T1000 (cell line): Measurements from ENCODE around the gene METTL15.
"Not testable (repeated sequence)": the region's sequence is repeated elsewhere in the genome, so short reads cannot be mapped to it uniquely, and the experiment has no call there.

Experiments
- DNase-seq: peaks from one replicate; lab custom pipeline; 2025; ENCODE audit warnings: mixed read lengths; lab: John Stamatoyannopoulos, UW

Gene METTL15

DNA sequence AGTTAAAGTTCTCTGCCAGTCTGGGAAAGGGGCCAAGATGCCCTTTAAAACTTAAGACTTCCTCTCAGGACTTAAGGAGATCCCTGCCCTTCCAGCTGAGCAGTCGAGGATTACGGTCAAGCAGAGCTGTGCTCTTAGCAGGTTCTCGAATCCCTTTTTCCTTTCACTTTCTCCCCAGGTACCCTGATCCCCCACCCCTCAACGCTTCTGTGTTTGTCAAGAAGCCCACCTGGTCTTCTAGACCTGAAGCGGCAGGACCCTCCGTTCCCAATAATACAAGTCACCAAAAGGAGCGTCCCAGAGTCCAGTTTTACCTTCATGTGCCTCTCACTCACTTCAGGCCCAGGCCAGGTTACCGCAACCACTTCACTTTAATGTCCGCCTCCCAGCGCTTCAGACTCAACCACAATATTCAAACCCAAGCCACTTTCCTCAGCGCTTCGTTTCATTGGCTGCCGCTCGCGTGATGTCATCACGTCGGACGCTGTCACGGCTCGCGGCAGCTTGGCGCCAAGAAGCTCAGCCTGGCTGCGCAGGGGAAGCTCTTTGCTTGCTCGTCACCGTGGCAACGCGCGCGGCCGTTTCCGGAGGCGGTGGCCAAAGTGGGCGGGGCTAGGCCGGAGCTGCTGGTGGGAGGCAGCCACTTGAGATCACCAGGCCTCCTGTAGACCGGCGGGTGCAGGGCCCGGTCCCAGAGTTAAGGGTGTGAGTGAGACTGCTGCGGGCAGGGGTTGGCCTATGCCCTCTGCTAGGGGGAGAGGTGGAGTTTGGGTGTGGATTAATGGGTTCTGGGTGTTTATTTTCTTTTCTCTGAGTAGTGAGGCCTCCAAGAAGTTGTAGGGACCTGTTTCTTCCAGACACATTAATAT is at the start of gene METTL15, which contains the start of gene KIF18A:
TSS of gene METTL15 (plus strand) at position 639 of the 869 bp plus-strand sequence. CDS start 4,947 bp downstream, outside the sequence.
TSS of gene KIF18A (minus strand) at position 407 of the 869 bp plus-strand sequence. CDS start 10,209 bp downstream, outside the sequence.
- DNase-seq = peak; percentile 98

- no peak for DNase-seq
Observed at GRCh38 chr11:28071305-28071704, 36.9 kb upstream of the METTL15 start.

DNA sequence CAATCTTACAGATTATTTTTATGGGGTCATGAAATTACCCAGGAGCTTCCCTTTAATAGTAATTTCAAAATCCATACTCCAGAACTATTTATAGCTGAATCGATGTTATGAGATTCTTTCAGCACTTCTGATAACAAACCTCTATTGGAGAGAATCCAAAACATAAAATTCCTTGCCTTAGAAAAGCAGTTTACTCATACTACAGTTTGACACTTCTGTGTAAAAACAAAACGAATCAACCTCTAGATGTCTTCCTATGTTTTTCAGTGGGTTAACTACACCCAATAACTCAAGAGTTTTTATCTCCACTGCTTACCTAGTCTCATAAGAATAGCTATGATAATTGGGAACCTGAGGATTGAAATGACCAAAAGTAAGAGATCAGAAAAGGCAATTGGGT is 35.9 kb upstream of the METTL15 start:
- DNase-seq = no peak

- DNase-seq = no peak
Observed at GRCh38 chr11:28077521-28077920, 30.7 kb upstream of the METTL15 start.

- DNase-seq = no peak
Observed at GRCh38 chr11:28083118-28083517, 25.1 kb upstream of the METTL15 start.

GRCh38 chr11:28086569-28086968 is 21.6 kb upstream of the METTL15 start:
- no peak for DNase-seq

- not testable (repeated sequence) for DNase-seq
Observed at GRCh38 chr11:28087192-28087591, 21.0 kb upstream of the METTL15 start.

- not testable (repeated sequence) for DNase-seq
Observed at GRCh38 chr11:28087693-28088092, 20.5 kb upstream of the METTL15 start.

GRCh38 chr11:28089378-28089777 is 18.8 kb upstream of the METTL15 start:
- no peak for DNase-seq

GRCh38 chr11:28090052-28090749 is 18.0 kb upstream of the METTL15 start:
- DNase-seq = no peak

GRCh38 chr11:28092786-28093185 is 15.4 kb upstream of the METTL15 start:
- DNase-seq = no peak

DNA sequence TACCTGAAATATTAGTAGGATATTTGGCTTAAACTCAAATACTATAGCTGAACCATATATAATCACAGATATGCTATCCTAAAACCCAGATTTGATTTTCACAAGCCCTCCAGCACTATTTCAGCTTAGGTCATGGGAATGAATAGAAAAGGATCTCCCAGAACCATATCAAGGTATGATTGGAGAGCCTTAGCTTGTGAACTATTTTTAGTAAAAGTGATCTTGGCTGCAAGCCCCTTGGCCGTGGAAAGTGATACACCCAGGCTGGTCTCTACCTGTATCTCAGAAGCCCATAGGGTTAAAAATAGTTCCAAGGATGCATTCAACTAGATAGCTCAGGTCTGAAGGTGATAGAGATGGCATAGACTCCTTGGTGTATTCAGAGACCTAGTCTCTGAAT is 9.9 kb upstream of the METTL15 start:
- no peak for DNase-seq

DNA sequence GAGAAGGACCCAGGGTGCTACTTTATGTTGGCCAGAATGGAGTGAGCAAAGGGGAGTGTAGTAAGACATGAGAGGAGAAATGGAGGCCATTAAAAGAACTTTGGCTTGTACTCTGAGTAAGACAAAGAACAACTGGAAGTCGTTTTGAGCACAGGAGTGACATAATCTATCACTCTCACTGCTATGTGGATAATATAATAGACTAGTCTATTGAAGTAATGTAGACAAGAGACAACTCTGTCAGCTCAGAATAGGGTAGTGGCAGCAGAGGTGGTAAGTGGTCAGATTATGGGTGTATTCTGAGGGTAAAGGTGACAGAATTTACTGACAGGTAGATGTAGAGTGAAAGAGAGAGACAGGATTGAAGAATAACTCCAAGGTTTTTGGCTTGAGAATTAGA is 8.5 kb upstream of the METTL15 start:
- no peak for DNase-seq

DNA sequence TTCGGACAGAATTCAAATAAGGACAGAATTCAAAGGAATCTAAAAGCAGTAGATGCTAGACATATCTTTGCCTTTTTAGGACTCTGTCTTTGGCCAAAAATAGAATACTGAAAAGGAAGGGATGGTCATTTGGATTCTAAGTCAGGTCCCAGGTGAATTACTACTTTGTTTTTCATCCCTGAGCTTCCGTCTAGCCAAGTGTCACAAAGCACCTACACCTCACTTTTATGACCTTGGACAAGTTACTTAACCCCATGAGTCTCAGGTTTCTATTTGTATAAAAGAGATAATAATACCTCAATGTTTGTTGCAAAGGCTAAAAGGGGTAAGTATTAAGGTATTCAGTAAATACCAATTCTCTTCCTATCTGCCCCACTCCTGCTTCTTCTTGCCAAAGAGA is 7.5 kb upstream of the METTL15 start:
- no peak for DNase-seq

- not testable (repeated sequence) for DNase-seq
Observed at GRCh38 chr11:28102300-28102699, 5.9 kb upstream of the METTL15 start.

GRCh38 chr11:28104425-28104824 is 3.8 kb upstream of the METTL15 start:
- no peak for DNase-seq

- DNase-seq = no peak
Observed at GRCh38 chr11:28104984-28105383, 3.2 kb upstream of the METTL15 start.

GRCh38 chr11:28105869-28106268 is 2.3 kb upstream of the METTL15 start:
- DNase-seq = no peak

GRCh38 chr11:28106353-28107043 is 1.7 kb upstream of the METTL15 start:
- no peak for DNase-seq

- DNase-seq = no peak
Observed at GRCh38 chr11:28107191-28107749, 918 bp upstream of the METTL15 start.

DNA sequence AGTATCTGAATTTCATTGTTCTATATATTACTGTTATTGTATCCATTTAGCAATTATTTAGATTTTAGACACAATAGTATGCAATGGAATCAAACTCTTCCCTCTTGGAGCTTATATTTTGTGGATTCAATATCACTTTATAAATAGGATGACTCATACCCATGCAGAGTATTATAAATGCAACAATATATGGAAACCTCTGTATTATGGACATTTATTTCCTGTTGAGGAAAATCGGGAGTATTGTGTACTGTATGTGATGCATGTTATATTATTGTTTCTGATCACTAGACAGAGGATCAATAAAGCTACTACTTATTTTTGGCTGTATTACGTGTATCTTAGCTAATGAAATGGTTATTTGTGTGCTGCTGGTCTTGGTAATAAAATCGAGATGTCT is 770 bp downstream of the METTL15 start:
- no peak for DNase-seq
